Caco-2 (cell line): ENCODE results near the gene TMEM223. TPM values are rescaled to one million over a fixed set of nuclear protein-coding genes. Genes with fewer than 3 reads are reported as not detected.
"Not testable (repeated sequence)": the region's sequence is repeated elsewhere in the genome, so short reads cannot be mapped to it uniquely, and the experiment has no call there.

Source experiments
- BruUV-seq: library from RNA; stranded (reverse); fragments of 400-500 nt; replicated peaks from 2 replicates; lab custom pipeline; 2021; lab: Mats Ljungman, UMichigan
- CTCF ChIA-PET: fragments of 300-600 bp; sonication (Branson Sonifier 250); formaldehyde crosslinking; loops from one replicate; lab custom pipeline; 2022; ENCODE audit warnings: antibody characterized with exemption; lab: Charles Lee
- POLR2A ChIA-PET: fragments of 300-600 bp; sonication (Branson Sonifier 250); formaldehyde crosslinking; loops from one replicate; lab custom pipeline; 2022; ENCODE audit warnings: antibody characterized with exemption; lab: Charles Lee
- DNase-seq, 2 experiments: peaks; one replicate each; pipeline versions ENCODE4 v3.0.0 to v3.0.0-alpha.2; 2020 to 2022
- H3K27me3 ChIP-seq: replicated peaks from 2 replicates; pipeline ENCODE4 v1.6.0; 2011; ENCODE audit warnings: low read length; ENCODE audit not compliant: control insufficient read depth, insufficient read depth
- H3K36me3 ChIP-seq: 2 replicates; pipeline ENCODE4 v1.5.1; 2011; ENCODE audit warnings: low read length; ENCODE audit not compliant: control insufficient read depth, insufficient read depth
- H3K4me1 ChIP-seq: fragments of 250-450 bp; sonication (Bioruptor Pico); 2 replicates; pipeline ENCODE4 v1.5.1; 2020; ENCODE audit warnings: mild to moderate bottlenecking
- H3K4me3 ChIP-seq: 2 replicates; pipeline ENCODE4 v1.5.1; 2011; ENCODE audit warnings: low read depth, mild to moderate bottlenecking, control low read depth, low read length
- H3K9me3 ChIP-seq: fragments of 250-450 bp; sonication (Bioruptor Pico); 2 replicates; pipeline ENCODE4 v1.5.1; 2020; ENCODE audit warnings: mild to moderate bottlenecking, moderate library complexity
- H3K27ac Mint-ChIP-seq: one replicate; pipeline ENCODE4 v1.8.0; 2022; ENCODE audit warnings: mixed read lengths; ENCODE audit not compliant: unreplicated experiment
- H3K27me3 Mint-ChIP-seq: one replicate; pipeline ENCODE4 v1.8.0; 2022; ENCODE audit warnings: mixed read lengths; ENCODE audit not compliant: insufficient read depth, unreplicated experiment
- H3K36me3 Mint-ChIP-seq: one replicate; pipeline ENCODE4 v1.8.0; 2022; ENCODE audit warnings: mild to moderate bottlenecking, mixed read lengths; ENCODE audit not compliant: insufficient read depth, unreplicated experiment
- H3K4me1 Mint-ChIP-seq: one replicate; pipeline ENCODE4 v1.8.0; 2022; ENCODE audit warnings: low read depth, mixed read lengths; ENCODE audit not compliant: unreplicated experiment
- H3K4me3 Mint-ChIP-seq: one replicate; pipeline ENCODE4 v1.8.0; 2022; ENCODE audit warnings: mild to moderate bottlenecking, moderate library complexity, mixed read lengths; ENCODE audit not compliant: unreplicated experiment
- H3K9me3 Mint-ChIP-seq: one replicate; pipeline ENCODE4 v1.8.0; 2022; ENCODE audit warnings: mixed read lengths; ENCODE audit not compliant: unreplicated experiment
- CTCF ChIP-seq, 2 experiments: fragments of 200-600 bp in 1 of 2; IDR thresholded peaks; 1 replicate in 1 of 2; 2 replicates in 1 of 2; pipeline versions ENCODE4 v1.5.1 to v1.8.0; 2011 to 2022; ENCODE audit warnings: antibody characterized with exemption in 1 of 2, control low read depth in 1 of 2, inconsistent platforms in 1 of 2, low read depth in 1 of 2, low read length in 1 of 2, mild to moderate bottlenecking in 1 of 2, moderate library complexity in 1 of 2; ENCODE audit not compliant: insufficient read depth in 1 of 2, severe bottlenecking in 1 of 2, unreplicated experiment in 1 of 2
- intact Hi-C: fragments of 100-400 bp; cut with micrococcal nuclease; formaldehyde crosslinking; loops from one replicate; pipeline ENCODE4 v1.10.0; 2022; ENCODE audit not compliant: unreplicated experiment
- total RNA-seq: library from RNA; stranded (reverse); gene quantifications from 2 replicates; pipeline ENCODE4 v1.2.3, GENCODE V29; 2022

TMEM223 gene
- total RNA-seq, 1 experiment from 2014 or later, result 22.7 TPM

- CTCF ChIA-PET, result interaction anchor here (0.5 to 4.1 kb wide), 12 partner anchors 10 to 249 kb away, joined by 3 to 25 read pairs (median 4); partner anchors contain the start of genes C11orf98, POLR2G, TMEM179B and TUT1
These were observed 20.4 kb downstream of the TMEM223 start, which contains the start of gene TAF6L for GRCh38 chr11:62771144-62772021. Gene TAF6L (plus strand): TSS chr11:62771396. CDS start chr11:62775784, 4,388 bp downstream.

DNA sequence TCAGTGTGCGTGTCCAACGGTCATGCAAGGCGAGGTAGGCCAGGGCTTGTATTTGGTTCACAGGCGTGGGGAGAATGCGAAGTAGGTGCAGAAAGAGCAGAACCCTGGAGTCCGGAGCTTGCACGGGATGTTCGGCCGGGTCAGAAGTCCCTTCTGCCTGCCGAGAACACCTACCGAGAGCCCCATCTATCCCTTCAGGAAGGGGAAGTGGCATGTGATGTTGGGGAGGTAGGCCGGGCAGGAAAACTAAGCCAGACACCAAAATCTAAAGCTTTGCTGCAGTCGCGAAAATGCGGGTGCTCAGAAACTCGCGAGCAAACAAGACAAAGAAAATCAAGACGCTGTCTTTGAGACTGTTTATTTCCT lies 21.0 kb downstream of the TMEM223 start:
- H3K36me3 Mint-ChIP-seq, result peaks cover 47% of the 10 kb centered on the region
- DNase-seq, result peak; percentile 47 to 53
- TF ChIP-seq CTCF (IDR thresholded peaks at IDR 0.05; ENCODE audit: insufficient read depth in 1 of 2, low read depth in 1 of 2, low read length in 1 of 2, severe bottlenecking in 1 of 2, unreplicated experiment in 1 of 2), result no peak

More at GRCh38 chr11:62771144-62772021, 20.4 kb downstream of the TMEM223 start, which contains the start of gene TAF6L:
- Histone ChIP-seq H3K27me3 (no peaks in the 10 kb centered on the region), H3K4me1 (peaks cover 6% of the 10 kb centered on the region), H3K4me3 (peak within 1 kb of the TSS; percentile 81), H3K9me3 (no peaks in the 10 kb centered on the region), H3K36me3 (peaks cover 3% of the 10 kb centered on the region; the same call in 1 of the 2 replicates)
- no peak for TF ChIP-seq CTCF (IDR thresholded peaks at IDR 0.05; ENCODE audit: insufficient read depth in 1 of 2, low read depth in 1 of 2, low read length in 1 of 2, severe bottlenecking in 1 of 2, unreplicated experiment in 1 of 2)
- POLR2A ChIA-PET, result interaction anchor here (0.6 to 2.4 kb wide), 12 partner anchors 10 to 110 kb away, joined by 3 to 21 read pairs (median 6); partner anchors contain the start of genes HNRNPUL2, LBHD1, POLR2G and TMEM179B
- peak within 1 kb of the TSS; percentile 99 for H3K27ac Mint-ChIP-seq
- peak within 1 kb of the TSS; percentile 92 for H3K4me3 Mint-ChIP-seq
- intact Hi-C loops, result loop anchor here (1.0 to 2.0 kb wide), 2 partner anchors 15 to 43 kb away; partner anchors contain the start of gene TTC9C
- no peaks in the 10 kb centered on the region for H3K27me3 Mint-ChIP-seq
- H3K4me1 Mint-ChIP-seq, result no peaks in the 10 kb centered on the region
- DNase-seq, result peak; percentile 97 to 99
- peaks cover 45% of the 10 kb centered on the region for H3K36me3 Mint-ChIP-seq
- H3K9me3 Mint-ChIP-seq, result no peaks in the 10 kb centered on the region
- BruUV-seq, result TSS peak; percentile 74

DNA sequence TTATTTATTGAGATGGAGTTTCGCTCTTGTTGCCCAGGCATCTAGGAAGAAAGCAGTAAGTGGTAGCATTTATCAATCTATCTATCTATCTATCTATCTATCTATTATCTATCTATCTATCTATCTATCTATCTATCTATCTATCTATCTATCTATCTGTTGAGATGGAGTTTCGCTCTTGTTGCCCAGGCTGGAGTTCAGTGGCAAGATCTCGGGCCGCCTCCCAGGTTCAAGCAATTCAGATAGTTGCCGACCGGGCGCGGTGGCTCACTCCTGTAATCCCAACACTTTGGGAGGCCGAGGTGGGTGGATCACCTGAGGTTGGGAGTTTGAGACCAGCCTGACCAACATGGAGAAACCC lies 31.0 kb downstream of the TMEM223 start:
- H3K4me3 ChIP-seq, result peak overlapping the region; percentile 23
- peaks cover 13% of the 10 kb centered on the region for H3K4me1 Mint-ChIP-seq
- peaks cover 14% of the 10 kb centered on the region for H3K36me3 Mint-ChIP-seq
- not testable (repeated sequence) for H3K9me3 ChIP-seq, DNase-seq, H3K9me3 Mint-ChIP-seq, BruUV-seq, H3K27me3 Mint-ChIP-seq, H3K36me3 ChIP-seq, H3K4me1 ChIP-seq, H3K27me3 ChIP-seq
- H3K27ac Mint-ChIP-seq, result peak overlapping the region; percentile 96
- peak overlapping the region; percentile 99 for H3K4me3 Mint-ChIP-seq
- POLR2A ChIA-PET, result interaction anchor here (0.6 to 2.0 kb wide), 7 partner anchors 10 to 169 kb away, joined by 3 to 21 read pairs (median 4); partner anchors contain the start of genes C11orf98, CSKMT, HNRNPUL2 and MTA2
- intact Hi-C loops, result loop anchor here (1.0 to 2.0 kb wide), 3 partner anchors 8 to 26 kb away; partner anchors contain the start of gene TMEM179B
- CTCF ChIA-PET, result interaction anchor here (1.0 to 1.9 kb wide), 3 partner anchors 10 to 26 kb away, joined by 5 to 16 read pairs (median 8); partner anchors contain the start of genes TAF6L and TMEM179B

More for the DNA sequence above, 21.0 kb downstream of the TMEM223 start:
- Histone ChIP-seq H3K36me3 (0 out of 2 replicates have a peak, but pooled peaks cover 3% of the 10 kb centered on the region), H3K4me3 (peak overlapping the region; percentile 81), H3K27me3 (no peaks in the 10 kb centered on the region), H3K9me3 (no peaks in the 10 kb centered on the region), H3K4me1 (peaks cover 6% of the 10 kb centered on the region)
- ChIA-PET CTCF (interaction anchor here (0.7 to 4.1 kb wide), 9 partner anchors 9 to 210 kb away, joined by 3 to 25 read pairs (median 4); partner anchors contain the start of genes C11orf98, POLR2G, TMEM179B and TUT1), POLR2A (interaction anchor here (0.6 to 2.4 kb wide), 11 partner anchors 9 to 111 kb away, joined by 3 to 21 read pairs (median 6); partner anchors contain the start of genes C11orf98, CSKMT, HNRNPUL2 and LBHD1)
- Mint-ChIP-seq H3K9me3 (no peaks in the 10 kb centered on the region), H3K4me3 (peak overlapping the region; percentile 92), H3K4me1 (no peaks in the 10 kb centered on the region), H3K27ac (peak overlapping the region; percentile 99), H3K27me3 (no peaks in the 10 kb centered on the region)
- intact Hi-C loops, result loop anchor here (1.0 to 2.0 kb wide), 2 partner anchors 16 to 42 kb away; partner anchors contain the start of gene TTC9C
- TSS peak; percentile 47 for BruUV-seq
